Neuronal stem cell (in vitro differentiated cells): ENCODE data around the gene CTRB2.

ENCODE experiments used
- DNase-seq: peaks from one replicate; pipeline ENCODE4 v3.0.0-alpha.2; 2013; ENCODE audit warnings: low spot score
- H2AFZ ChIP-seq: one replicate; pipeline ENCODE4 v1.6.1; 2013; ENCODE audit warnings: mild to moderate bottlenecking, low read length, inconsistent platforms
- H2AK5ac ChIP-seq: 2 replicates; pipeline ENCODE4 v1.6.1; 2013; ENCODE audit warnings: low read depth, mild to moderate bottlenecking, inconsistent platforms, low read length, moderate library complexity, mixed read lengths
- H2BK120ac ChIP-seq: 2 replicates; pipeline ENCODE4 v1.6.1; 2013; ENCODE audit warnings: low read depth, mild to moderate bottlenecking, inconsistent platforms, low read length, moderate library complexity, mixed read lengths
- H2BK12ac ChIP-seq: one replicate; pipeline ENCODE4 v1.6.1; 2013; ENCODE audit warnings: low read length, inconsistent platforms
- H2BK15ac ChIP-seq: 2 replicates; pipeline ENCODE4 v1.6.1; 2013; ENCODE audit warnings: mild to moderate bottlenecking, low read length, inconsistent platforms, mixed read lengths
- H2BK5ac ChIP-seq: one replicate; pipeline ENCODE4 v1.6.1; 2013; ENCODE audit warnings: inconsistent platforms, mild to moderate bottlenecking, low read length, moderate library complexity
- H3K14ac ChIP-seq: one replicate; pipeline ENCODE4 v1.6.1; 2013; ENCODE audit warnings: low read length, inconsistent platforms
- H3K18ac ChIP-seq: 2 replicates; pipeline ENCODE4 v1.6.1; 2013; ENCODE audit warnings: low read length, inconsistent platforms
- H3K23ac ChIP-seq: 2 replicates; pipeline ENCODE4 v1.6.1; 2013; ENCODE audit warnings: low read depth, mild to moderate bottlenecking, mixed read lengths, low read length, inconsistent platforms; ENCODE audit not compliant: poor library complexity
- H3K27ac ChIP-seq: replicated peaks from 3 replicates; pipeline ENCODE4 v1.5.1; 2013; ENCODE audit warnings: low read length, inconsistent platforms
- H3K27me3 ChIP-seq, 3 experiments: 2 replicates each; pipeline ENCODE4 v1.6.1; 2013; ENCODE audit warnings: low read length in 3 of 3, mild to moderate bottlenecking in 2 of 3, inconsistent platforms in 1 of 3, low read depth in 1 of 3, mixed read lengths in 1 of 3, moderate library complexity in 1 of 3; ENCODE audit not compliant: control insufficient read depth in 3 of 3, insufficient read depth in 3 of 3
- H3K36me3 ChIP-seq, 2 donors: replicated peaks in 1 of 2; 2 replicates each; pipeline ENCODE4 v1.6.1; 2013; ENCODE audit warnings: low read length in 2 of 2; ENCODE audit not compliant: control insufficient read depth in 2 of 2, insufficient read depth in 2 of 2
- H3K4ac ChIP-seq: 2 replicates; pipeline ENCODE4 v1.6.1; 2013; ENCODE audit warnings: inconsistent platforms, mild to moderate bottlenecking, low read length, moderate library complexity
- H3K4me1 ChIP-seq, 2 donors: 1 replicate in 1 of 2; 2 replicates in 1 of 2; pipeline ENCODE4 v1.6.1; 2013; ENCODE audit warnings: low read length in 2 of 2, low read depth in 1 of 2; ENCODE audit not compliant: control insufficient read depth in 2 of 2, insufficient read depth in 1 of 2
- H3K4me2 ChIP-seq: one replicate; pipeline ENCODE4 v1.6.1; 2013; ENCODE audit warnings: mild to moderate bottlenecking, low read length, inconsistent platforms; ENCODE audit not compliant: insufficient read depth, poor library complexity, severe bottlenecking
- H3K4me3 ChIP-seq, 2 donors: 2 replicates each; pipeline ENCODE4 v1.5.1; 2013; ENCODE audit warnings: low read length in 2 of 2, mild to moderate bottlenecking in 2 of 2, inconsistent platforms in 1 of 2, moderate library complexity in 1 of 2
- H3K79me1 ChIP-seq: one replicate; pipeline ENCODE4 v1.6.1; 2013; ENCODE audit warnings: low read depth, mild to moderate bottlenecking, inconsistent platforms, low read length, moderate library complexity
- H3K9ac ChIP-seq: one replicate; pipeline ENCODE4 v1.6.1; 2013; ENCODE audit warnings: mild to moderate bottlenecking, low read depth, low read length, inconsistent platforms; ENCODE audit not compliant: poor library complexity
- H3K9me3 ChIP-seq, 2 donors: replicated peaks in 1 of 2; 2 replicates each; pipeline versions ENCODE3 to v1.6.1; 2013; ENCODE audit warnings: low read length in 2 of 2, mild to moderate bottlenecking in 2 of 2, inconsistent platforms in 1 of 2, low read depth in 1 of 2, mixed read lengths in 1 of 2, moderate library complexity in 1 of 2; ENCODE audit not compliant: control insufficient read depth in 2 of 2, insufficient read depth in 1 of 2
- H4K8ac ChIP-seq: one replicate; pipeline ENCODE4 v1.6.1; 2013; ENCODE audit warnings: low read depth, mild to moderate bottlenecking, inconsistent platforms, low read length, moderate library complexity
- H4K91ac ChIP-seq: one replicate; pipeline ENCODE4 v1.6.1; 2013; ENCODE audit warnings: low read length, low read depth, mild to moderate bottlenecking, inconsistent platforms; ENCODE audit not compliant: poor library complexity
- WGBS, 2 donors: extraction: QIAGEN DNeasy Blood & Tissue Kit; methylation state at CpG; one replicate each; pipeline ENCODE4 v1.1.7; 2013; ENCODE audit warnings: missing lambda C conversion rate in 2 of 2, mixed read lengths in 1 of 2; ENCODE audit not compliant: insufficient read length in 2 of 2, insufficient replicate concordance in 1 of 2; ENCODE audit errors: extremely low coverage in 2 of 2; 5-methylcytosine and 5-hydroxymethylcytosine counted together

The CTRB2 gene

GRCh38 chr16:75236232-75236631 lies 29.3 kb upstream of the CTRB2 start:
- Histone ChIP-seq H2BK15ac (no peak overlapping the region), H3K14ac (no peak overlapping the region), H2AFZ (no peak overlapping the region), H2BK12ac (no peak overlapping the region), H3K27ac (no peak overlapping the region), H2BK120ac (no peak overlapping the region), H4K8ac (no peak overlapping the region), H2AK5ac (no peak overlapping the region), H3K4me3 (no peak overlapping the region), H3K9ac (no peak overlapping the region), H3K23ac (peak overlapping the region; percentile 25), H3K27me3 (peaks cover 0 to 2% (median 0%) of the 10 kb centered on the region in 3 experiments), H3K79me1 (peaks cover 46% of the 10 kb centered on the region), H3K36me3 (peaks cover 46 to 94% of the 10 kb centered on the region in 2 donors), H3K4ac (no peak overlapping the region), H3K4me2 (no peak overlapping the region), H4K91ac (no peak overlapping the region), H3K4me1 (peaks cover 11 to 21% of the 10 kb centered on the region in 2 donors), H3K9me3 (no peaks in the 10 kb centered on the region), H2BK5ac (no peak overlapping the region), H3K18ac (no peak overlapping the region)
- no peak for DNase-seq
- WGBS, 2 donors, result no CpG with 5 or more reads among the region's 7 CpGs

DNA sequence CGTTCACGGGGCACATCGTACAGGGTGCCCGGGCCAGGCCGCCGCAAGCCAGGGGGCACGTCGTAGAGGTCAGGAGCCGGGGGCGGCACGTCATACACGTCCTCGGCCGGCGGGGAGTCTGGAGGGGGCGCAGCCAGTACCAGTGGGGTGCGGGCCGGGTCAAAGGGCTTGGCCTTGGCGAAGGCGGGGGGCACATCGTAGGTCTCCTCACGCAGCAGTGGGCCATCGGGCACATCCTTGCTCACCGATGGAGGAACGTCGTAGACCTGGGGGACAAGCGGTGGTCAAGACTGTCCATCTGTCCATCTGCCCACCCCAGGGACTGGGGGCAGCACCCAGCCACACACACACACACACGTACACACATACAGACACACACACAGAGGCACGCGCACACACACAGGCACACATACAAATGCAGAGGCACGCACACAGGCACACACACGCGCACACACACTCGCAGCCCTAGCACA lies 28.8 kb upstream of the CTRB2 start:
- Histone ChIP-seq H3K36me3 (peaks cover 42 to 94% of the 10 kb centered on the region in 2 donors), H2BK12ac (no peak overlapping the region), H3K23ac (peak overlapping the region; percentile 25), H3K4me1 (peaks cover 11 to 20% of the 10 kb centered on the region in 2 donors), H3K4ac (no peak overlapping the region), H3K18ac (no peak overlapping the region), H3K79me1 (peaks cover 43% of the 10 kb centered on the region), H3K27me3 (peaks cover 0 to 2% (median 0%) of the 10 kb centered on the region in 3 experiments), H4K8ac (no peak overlapping the region), H3K4me2 (no peak overlapping the region), H3K27ac (no peak overlapping the region), H3K9me3 (no peaks in the 10 kb centered on the region), H2BK15ac (no peak overlapping the region), H2BK5ac (no peak overlapping the region), H2AFZ (no peak overlapping the region), H2AK5ac (no peak overlapping the region), H3K14ac (no peak overlapping the region), H4K91ac (no peak overlapping the region), H3K9ac (no peak overlapping the region), H2BK120ac (no peak overlapping the region), H3K4me3 (no peak overlapping the region)
- WGBS, 2 donors, result no CpG with 5 or more reads among the region's 34 CpGs
- DNase-seq, result no peak

DNA sequence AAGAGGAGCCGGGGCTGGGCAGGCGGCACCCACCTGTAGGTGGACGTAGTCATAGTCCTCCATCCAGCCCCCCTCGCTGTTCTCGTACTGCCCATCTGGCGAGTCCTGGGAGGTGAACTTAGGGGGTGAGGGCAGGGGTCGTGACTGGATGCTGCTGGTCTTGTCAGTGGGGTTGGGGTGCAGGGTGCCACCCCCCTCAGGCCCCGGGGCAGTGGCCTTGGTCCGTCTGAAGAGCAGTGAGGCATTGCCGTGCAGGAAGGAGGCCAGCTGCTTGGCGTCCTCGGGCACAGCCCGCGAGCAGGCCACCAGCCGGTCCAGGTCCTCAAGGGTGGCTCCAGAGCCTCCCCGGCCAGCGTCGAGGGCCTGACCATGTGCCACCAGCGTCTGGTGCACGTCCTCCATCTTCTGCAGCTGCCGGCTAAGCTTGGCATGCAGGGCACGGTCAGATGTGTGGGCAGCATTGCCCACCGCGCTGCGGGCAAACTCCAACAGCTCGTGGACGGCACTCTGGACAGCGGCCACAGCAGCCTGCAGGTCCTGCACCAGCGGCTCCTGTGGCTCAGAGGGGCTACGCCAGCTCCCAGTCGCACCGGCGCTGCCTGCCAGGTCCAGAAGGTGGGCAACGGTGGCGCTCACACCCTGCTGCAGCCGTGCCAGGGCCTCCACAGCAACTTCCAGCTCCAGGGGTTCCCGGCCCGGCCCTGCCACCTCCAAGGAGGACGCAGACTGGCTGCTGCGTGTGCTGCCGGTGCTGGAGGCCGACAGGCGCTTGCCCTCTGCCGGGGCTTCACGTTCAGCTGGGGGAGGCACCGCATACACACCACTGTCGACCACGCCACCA lies 28.1 kb upstream of the CTRB2 start:
- H3K18ac ChIP-seq, result no peak overlapping the region
- no peak overlapping the region for H2AFZ ChIP-seq
- H3K4me2 ChIP-seq, result no peak overlapping the region
- H3K27ac ChIP-seq, result no peak overlapping the region
- no peak overlapping the region for H2BK120ac ChIP-seq
- peaks cover 46 to 94% of the 10 kb centered on the region in 2 donors for H3K36me3 ChIP-seq
- H3K4me1 ChIP-seq, result peaks cover 11 to 20% of the 10 kb centered on the region in 2 donors
- no CpG with 5 or more reads among the region's 48 CpGs for WGBS, 2 donors
- peaks cover 0 to 2% (median 0%) of the 10 kb centered on the region in 3 experiments for H3K27me3 ChIP-seq
- H2BK12ac ChIP-seq, result no peak overlapping the region
- peak overlapping the region; percentile 37 for H2BK15ac ChIP-seq
- H3K4me3 ChIP-seq, result no peak overlapping the region
- peak overlapping the region; percentile 53 for H2BK5ac ChIP-seq
- peaks cover 42% of the 10 kb centered on the region for H3K79me1 ChIP-seq
- no peaks in the 10 kb centered on the region for H3K9me3 ChIP-seq
- DNase-seq, result no peak
- H3K23ac ChIP-seq, result no peak overlapping the region
- peak overlapping the region; percentile 60 for H3K9ac ChIP-seq
- no peak overlapping the region for H4K8ac ChIP-seq
- H2AK5ac ChIP-seq, result no peak overlapping the region
- no peak overlapping the region for H3K4ac ChIP-seq
- peak overlapping the region; percentile 56 for H3K14ac ChIP-seq
- no peak overlapping the region for H4K91ac ChIP-seq

DNA sequence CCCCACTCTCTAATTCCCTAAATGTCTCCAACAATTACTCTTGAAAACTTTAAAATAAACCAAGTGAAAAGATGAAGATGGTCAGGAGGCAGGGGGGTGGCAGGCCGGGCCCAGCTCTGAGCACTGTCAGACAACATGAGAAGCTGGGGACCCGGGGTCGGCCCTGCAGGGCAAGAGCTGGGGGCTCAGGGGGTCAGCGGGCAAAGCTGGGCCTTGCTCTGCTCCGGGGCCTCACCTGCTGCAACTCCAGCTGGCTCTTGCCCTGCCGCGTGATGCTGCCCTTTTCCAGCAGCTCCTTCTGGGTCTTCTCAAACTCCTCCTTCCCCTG lies 26.6 kb upstream of the CTRB2 start:
- H3K4ac ChIP-seq, result no peak overlapping the region
- H2BK12ac ChIP-seq, result no peak overlapping the region
- peak overlapping the region; percentile 76 for H3K23ac ChIP-seq
- H2AK5ac ChIP-seq, result peak overlapping the region; percentile 56
- no peak overlapping the region for H4K8ac ChIP-seq
- H3K18ac ChIP-seq, result no peak overlapping the region
- no peak overlapping the region for H3K4me2 ChIP-seq
- no peak overlapping the region for H3K9ac ChIP-seq
- H2BK15ac ChIP-seq, result no peak overlapping the region
- H3K4me3 ChIP-seq, result no peak overlapping the region
- DNase-seq, result no peak
- H4K91ac ChIP-seq, result no peak overlapping the region
- no peak overlapping the region for H2BK5ac ChIP-seq
- no peak overlapping the region for H2BK120ac ChIP-seq
- H3K79me1 ChIP-seq, result peaks cover 38% of the 10 kb centered on the region
- H3K36me3 ChIP-seq, result peaks cover 54 to 94% of the 10 kb centered on the region in 2 donors
- whole genome bisulfite sequencing, 2 donors, result no CpG with 5 or more reads among the region's 7 CpGs
- no peak overlapping the region for H2AFZ ChIP-seq
- H3K27ac ChIP-seq, result no peak overlapping the region
- H3K4me1 ChIP-seq, result peaks cover 4 to 9% of the 10 kb centered on the region in 2 donors
- H3K14ac ChIP-seq, result no peak overlapping the region
- H3K9me3 ChIP-seq, result no peaks in the 10 kb centered on the region
- peaks cover 0 to 2% (median 0%) of the 10 kb centered on the region in 3 experiments for H3K27me3 ChIP-seq
